GM03348 (cell line): ENCODE data around the gene SDHA.
"Not testable (repeated sequence)": the region's sequence is repeated elsewhere in the genome, so short reads cannot be mapped to it uniquely, and the experiment has no call there.

Experiments used
- DNase-seq: peaks from one replicate; pipeline ENCODE4 v3.0.0; 2012; ENCODE audit warnings: low spot score

The SDHA gene

GRCh38 chr5:198516-199196, 19.5 kb upstream of the SDHA start:
- DNase-seq = no peak

- no peak for DNase-seq
Observed at GRCh38 chr5:199197-199949, 18.7 kb upstream of the SDHA start.

DNA sequence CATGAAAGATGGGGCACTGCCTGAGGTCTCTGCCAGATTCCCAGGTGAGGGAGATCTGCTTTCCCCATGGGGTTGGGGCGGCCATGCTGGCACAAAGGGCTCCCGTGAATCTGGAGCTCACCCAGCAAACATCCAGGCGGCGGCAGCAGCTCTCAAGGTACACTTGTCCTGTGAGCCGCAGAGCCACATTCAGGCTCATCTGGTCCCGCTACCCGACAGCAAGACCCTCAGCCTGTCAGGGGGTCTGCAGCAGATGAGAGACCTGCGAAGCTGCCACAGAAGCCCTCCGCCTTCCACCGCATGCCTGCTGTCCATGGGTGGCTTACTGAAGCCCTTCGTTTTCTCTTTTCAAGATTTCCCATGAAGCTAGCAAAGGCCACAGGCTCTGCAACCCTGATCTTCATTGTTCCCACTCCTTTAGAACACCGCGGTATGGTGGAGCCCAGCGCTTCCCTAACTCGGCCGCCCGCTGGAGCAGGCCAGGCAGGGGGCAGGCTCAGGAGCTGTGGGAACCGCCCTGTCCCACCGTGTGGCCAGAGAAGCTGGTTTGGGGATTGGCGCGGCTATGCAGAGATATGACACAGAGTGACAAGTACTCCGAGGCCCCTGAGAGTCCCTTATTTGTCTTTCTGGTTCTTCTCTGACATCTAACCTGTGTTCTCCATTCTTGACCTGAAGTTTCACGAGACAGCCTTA, 18.0 kb upstream of the SDHA start:
- DNase-seq = no peak

- DNase-seq = no peak
Observed at GRCh38 chr5:200985-201384, 17.1 kb upstream of the SDHA start.

DNA sequence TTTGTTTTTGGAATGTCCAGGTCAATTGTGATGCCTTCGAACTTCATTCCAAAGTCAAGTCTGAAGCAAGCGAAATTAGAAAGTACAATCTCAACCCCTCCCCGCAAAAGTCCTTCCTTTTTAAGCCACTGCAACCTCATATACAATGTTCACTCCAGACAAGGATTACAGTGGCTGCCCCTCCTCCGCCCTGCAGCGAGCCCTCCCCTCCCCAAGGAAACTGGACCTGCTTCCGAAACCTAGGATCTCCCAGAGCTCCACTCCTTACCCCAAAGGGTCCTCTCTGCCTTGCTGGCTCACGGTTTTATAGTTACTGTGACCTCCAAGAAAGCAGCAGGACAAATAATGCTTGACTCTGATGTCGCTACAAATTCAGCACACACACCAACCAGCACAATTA, 16.4 kb upstream of the SDHA start:
- DNase-seq = no peak

DNA sequence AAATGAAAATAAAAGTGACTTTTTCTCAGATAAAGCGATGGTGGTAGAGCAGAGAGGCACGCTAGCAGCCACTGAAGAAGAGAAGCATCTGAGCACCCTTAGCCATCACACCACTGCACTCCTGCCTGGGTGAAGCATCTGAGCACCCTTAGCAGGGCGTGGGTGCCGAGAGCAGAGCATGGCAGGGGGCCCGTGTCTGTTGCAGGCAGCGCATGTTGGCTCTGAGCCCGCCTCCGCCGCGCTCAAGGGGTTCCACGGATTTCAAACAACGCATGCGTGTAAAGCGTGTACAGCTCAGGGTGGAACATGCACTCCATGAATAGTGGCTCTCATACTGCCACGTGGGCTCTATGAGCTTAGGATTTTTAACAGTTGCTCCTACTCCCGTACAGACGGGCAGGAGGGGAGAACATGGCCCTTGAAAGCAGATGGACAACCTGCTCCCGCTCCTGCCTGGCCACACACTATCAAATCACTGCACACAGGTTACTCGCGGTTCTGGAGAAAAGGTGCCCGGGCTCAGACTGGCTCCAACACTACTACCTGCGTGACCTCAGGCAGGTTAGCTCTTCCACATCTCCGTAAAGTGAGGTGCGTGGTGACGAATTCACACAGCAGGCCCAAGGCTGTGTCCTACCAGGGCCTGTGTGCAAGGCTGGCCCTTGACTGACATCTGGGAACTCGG, 14.7 kb upstream of the SDHA start:
- DNase-seq = no peak

- no peak for DNase-seq
Observed at GRCh38 chr5:204001-204400, 14.1 kb upstream of the SDHA start.

DNA sequence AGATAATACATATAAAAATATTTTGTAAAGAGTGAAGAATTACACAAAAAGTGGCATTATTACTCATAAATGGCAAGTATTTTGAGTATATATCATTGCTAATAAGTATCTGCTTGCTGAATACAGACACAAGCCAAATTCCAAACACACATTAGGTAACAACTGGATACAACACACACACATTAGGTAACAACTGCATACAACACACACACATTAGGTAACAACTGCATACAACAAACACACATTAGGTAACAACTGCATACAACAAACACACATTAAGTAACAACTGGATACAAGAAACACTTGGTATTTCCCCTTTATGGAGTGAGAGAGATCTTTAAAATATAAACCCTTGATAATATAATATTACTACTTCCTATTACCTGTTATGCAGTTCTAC, 13.7 kb upstream of the SDHA start:
- no peak for DNase-seq

GRCh38 chr5:204966-205670, 13.0 kb upstream of the SDHA start:
- no peak for DNase-seq

GRCh38 chr5:206406-206805, 11.7 kb upstream of the SDHA start:
- no peak for DNase-seq

DNA sequence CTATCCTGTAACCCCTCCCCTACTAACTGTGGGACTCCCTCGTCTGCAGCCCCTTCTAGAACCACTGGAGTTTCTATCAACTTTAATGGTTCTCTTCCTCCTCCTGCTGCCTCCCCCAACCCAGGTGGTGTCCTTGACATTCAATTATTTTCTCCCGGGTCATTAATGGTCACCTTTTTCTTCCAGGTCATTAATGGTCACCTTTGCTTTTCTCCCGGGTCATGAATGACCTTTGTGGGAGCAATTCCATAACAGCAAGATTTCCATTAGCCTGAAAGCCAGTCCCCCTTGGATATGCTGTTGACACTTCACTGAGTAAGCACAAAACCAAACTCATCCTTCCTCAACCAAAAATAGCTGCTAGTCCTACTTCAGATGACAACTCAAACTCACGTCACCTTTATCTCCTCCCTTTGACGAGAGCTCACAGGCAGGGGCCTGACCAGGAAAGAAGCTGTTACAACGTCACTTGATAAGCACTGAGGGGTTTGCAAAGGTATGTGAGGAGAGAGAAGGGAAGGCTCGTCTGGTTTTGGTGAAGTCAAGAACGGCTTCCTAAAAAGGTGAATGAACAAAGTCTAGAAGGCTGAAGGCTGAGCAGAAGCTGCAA, 11.1 kb upstream of the SDHA start:
- DNase-seq = no peak

DNA sequence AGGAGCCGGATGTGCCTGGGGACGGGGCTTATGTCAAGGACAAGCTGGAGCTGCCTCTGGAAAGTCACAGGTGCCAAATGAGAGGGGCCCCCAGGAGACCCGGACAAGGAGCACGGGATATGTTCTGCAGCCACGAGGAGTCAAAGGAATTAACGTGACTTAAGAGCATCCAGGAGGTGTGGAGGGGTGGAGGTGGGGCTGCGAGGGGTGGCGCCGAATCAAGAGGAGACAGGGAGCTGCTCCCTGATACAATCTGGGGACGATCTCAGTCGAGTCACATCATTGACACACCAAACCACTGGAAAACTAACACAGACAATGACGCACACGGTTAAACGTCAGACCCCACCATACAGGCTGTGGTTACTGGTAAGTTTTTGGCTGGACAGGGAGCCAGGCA, 10.5 kb upstream of the SDHA start:
- no peak for DNase-seq

DNA sequence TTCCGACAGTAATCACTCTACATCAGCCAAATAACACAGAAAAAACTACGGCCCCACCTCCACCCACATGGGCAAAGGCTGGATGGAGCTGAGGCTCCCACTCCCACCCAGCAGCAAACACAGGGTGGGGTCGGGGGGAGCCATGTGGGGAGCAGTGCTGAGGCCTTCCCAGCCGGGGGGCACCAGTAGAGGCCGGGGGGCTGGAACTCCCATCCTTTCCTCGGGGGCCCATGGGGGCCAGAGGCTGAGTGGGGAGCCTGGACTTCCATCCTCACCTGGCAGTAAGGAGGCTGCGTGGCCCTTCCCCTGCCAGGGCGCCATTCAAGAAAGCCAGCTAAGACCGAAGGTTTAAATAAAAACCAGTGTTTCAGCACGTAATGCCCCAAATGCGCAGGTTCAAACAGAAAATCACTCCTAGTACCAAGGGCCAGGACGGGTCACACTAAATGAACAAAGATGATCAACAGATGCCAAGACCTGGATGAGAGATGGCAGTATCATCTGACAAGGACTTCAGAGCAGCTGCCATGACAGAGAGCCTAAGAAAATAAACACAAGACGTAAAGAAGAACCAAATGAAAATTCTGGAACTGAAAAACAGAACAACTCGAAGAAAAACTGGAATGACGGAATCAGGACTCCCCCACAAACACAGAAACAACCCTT, 9.5 kb upstream of the SDHA start:
- DNase-seq = no peak

- DNase-seq = no peak
Observed at GRCh38 chr5:213803-214395, 4.2 kb upstream of the SDHA start.

DNA sequence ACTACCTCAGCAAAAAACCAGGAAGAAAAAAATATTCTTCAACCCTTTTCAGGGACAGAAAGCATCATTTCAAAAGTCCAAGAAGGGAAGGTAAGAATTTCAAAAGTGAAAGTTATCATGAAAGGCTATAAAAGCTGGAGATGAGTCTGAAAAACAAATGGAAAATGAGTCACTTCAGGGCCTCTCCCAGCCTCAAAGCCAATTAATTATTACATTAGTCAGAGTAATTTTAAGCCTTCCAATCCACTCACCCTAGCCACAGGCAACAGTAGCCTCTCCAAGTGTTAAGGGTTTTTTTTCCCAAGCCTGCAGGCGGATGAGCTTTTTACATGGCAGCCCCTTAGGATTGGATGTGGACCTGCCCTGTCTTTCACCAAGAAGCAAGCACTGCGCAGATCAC, 2.9 kb upstream of the SDHA start:
- DNase-seq = not testable (repeated sequence)

DNA sequence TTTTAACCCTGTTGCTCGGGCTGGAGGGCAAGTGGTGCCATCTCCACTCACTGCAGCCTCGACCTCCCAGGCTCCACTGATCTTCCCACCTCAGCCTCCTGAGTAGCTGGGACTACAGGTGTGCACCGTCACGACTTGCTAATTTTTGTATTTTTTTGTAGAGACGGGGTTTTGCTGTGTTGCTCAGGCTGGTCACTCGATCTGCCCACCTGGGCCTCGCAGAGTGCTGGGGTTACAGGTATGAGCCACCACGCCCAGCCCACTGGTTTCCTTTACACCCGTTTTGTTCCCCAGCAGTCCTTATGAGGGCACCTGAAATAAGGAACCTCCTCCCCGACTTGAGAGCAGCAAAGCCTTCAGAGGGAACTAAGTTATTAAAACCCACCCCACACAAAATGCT, 2.0 kb upstream of the SDHA start:
- DNase-seq = not testable (repeated sequence)

DNA sequence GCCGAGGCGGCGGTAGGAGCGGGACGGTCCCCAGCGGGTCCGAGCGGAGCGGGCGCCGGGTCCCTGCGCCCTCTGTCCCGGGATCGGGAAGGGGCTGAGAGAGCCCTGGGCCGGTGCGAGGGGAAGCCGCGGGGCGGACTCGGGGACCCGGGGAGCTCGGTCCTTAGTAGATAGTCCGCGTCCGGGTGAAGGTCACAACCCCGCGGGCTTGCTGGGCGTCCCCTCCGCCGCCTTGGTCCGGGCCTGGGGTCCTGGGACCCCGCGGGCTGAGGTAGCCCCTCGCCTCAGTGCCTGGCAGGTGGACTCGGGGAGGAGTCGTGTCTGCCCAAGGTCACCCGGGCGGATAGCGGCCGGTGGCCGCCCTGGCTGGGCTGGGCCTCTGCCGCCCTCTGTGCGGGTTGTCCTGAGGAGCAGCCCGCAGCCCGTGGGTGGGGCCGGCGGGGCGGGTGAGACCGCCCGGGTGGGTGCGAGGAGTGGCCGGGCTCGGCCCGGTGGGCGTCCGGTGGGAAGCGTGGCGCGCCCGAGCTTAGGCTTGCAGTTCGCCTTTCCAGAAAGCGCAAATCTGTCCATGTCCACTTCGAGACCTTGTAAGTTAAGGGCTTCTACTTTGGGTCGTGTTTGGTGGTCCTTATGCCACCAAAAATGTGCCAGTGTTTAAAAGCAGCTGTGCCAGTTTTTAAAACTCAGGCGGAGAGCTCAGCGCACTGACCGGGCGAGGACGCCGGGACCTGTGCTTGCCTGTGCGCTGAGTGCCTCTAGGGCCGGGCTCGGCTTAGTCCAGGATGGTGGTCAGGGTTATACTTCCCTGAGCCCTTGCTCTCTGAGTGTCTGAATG, 554 bp downstream of the SDHA start:
- DNase-seq = peak; percentile 42

- DNase-seq = no peak
Observed at GRCh38 chr5:219460-219863, 1.3 kb downstream of the SDHA start.

- DNase-seq = no peak
Observed at GRCh38 chr5:219991-220390, 1.9 kb downstream of the SDHA start.
